IPS DF 19.7 (cell line): Measurements from ENCODE around the gene LHPP.

Experiments
- DNase-seq: peaks from one replicate; pipeline ENCODE4 v3.0.0-alpha.2; 2013; ENCODE audit warnings: low read depth, low spot score

The LHPP gene

GRCh38 chr10:124640538-124641231 is 179.1 kb downstream of the LHPP start:
- no peak for DNase-seq

- no peak for DNase-seq
Observed at GRCh38 chr10:124641282-124642087, 179.9 kb downstream of the LHPP start.

- no peak for DNase-seq
Observed at GRCh38 chr10:124642088-124642710, 180.6 kb downstream of the LHPP start.

GRCh38 chr10:124643330-124644009 is 181.8 kb downstream of the LHPP start:
- DNase-seq: no peak

- DNase-seq: no peak
Observed at GRCh38 chr10:124644236-124644635, 182.6 kb downstream of the LHPP start.

- DNase-seq: no peak
Observed at GRCh38 chr10:124644771-124645415, 183.3 kb downstream of the LHPP start.

- DNase-seq: no peak
Observed at GRCh38 chr10:124645467-124646095, 184.0 kb downstream of the LHPP start.

GRCh38 chr10:124646483-124647352 is 185.1 kb downstream of the LHPP start:
- DNase-seq: no peak

- no peak for DNase-seq
Observed at GRCh38 chr10:124647421-124648130, 186.0 kb downstream of the LHPP start.

- DNase-seq: no peak
Observed at GRCh38 chr10:124648131-124648475, 186.5 kb downstream of the LHPP start.

- DNase-seq: no peak
Observed at GRCh38 chr10:124648738-124649137, 187.1 kb downstream of the LHPP start.

GRCh38 chr10:124649214-124649613 is 187.6 kb downstream of the LHPP start:
- no peak for DNase-seq

GRCh38 chr10:124650263-124650662 is 188.6 kb downstream of the LHPP start:
- DNase-seq: no peak

GRCh38 chr10:124650820-124651401 is 189.3 kb downstream of the LHPP start:
- no peak for DNase-seq

GRCh38 chr10:124651402-124651891 is 189.8 kb downstream of the LHPP start:
- no peak for DNase-seq

GRCh38 chr10:124652200-124652599 is 190.6 kb downstream of the LHPP start:
- DNase-seq: no peak

- no peak for DNase-seq
Observed at GRCh38 chr10:124652701-124653100, 191.1 kb downstream of the LHPP start.

- DNase-seq: no peak
Observed at GRCh38 chr10:124653311-124653710, 191.7 kb downstream of the LHPP start.
